ENCODE results near the gene NT5C2. TPM values are rescaled to one million over a fixed set of nuclear protein-coding genes. Genes with fewer than 3 reads are reported as not detected.

Gene NT5C2
- total RNA-seq, 4 donors from 2014 or later = 36.0 to 53.6 (median 40.8) TPM

DNA sequence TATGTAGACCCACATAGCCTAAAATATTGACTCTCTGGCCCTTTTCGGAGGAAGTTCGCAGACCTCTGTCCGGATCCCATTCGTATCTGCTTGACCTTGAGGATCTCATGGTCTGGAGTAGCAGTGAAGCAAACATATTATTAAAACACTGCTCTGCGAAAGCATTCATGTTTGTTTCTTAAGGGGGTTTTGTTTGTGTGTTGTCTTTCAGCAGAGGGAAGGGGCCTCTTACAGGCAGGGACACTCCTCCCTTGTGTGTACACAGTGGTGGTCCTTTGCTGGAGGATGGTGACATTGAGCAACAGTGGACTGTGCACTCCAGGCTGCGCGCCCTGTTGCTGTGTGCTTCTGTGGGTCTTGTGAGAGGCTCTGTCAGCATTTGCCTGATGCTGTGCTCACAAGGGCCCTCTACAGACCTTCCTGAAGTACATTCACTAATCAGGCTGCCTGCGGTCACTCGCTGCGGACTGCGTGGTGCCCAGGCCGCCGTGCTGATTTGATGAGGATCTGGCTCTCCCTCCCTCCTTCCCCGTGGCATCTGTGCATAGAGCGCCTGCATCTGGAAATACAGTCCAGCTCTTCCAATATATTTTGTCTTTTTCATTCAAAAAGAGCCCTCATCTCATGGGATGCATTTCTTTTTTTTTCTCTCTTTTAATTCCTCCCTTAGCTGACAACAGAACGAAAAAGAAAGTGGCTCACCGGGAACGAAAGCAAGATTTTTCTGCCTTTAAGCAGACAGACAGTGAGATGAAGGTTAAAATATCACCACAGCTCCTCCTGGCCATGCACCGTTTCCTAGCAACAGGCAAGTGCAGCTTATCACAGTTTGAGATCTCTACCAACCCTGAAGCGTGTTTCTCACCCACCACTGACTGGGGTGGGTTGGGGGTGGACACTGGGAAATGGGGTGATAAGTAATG, 139.2 kb downstream of the NT5C2 start:
- no peak overlapping the region for H3K4me3 ChIP-seq (ENCODE audit: low read depth, poor library complexity, severe bottlenecking)
- intact Hi-C loops (cut with DNase I; ENCODE audit: low total_unique reads) = no loop called here
- TF ChIP-seq POLR2A (IDR thresholded peaks at IDR 0.05) = no peak
- TF ChIP-seq, protein P1, sequence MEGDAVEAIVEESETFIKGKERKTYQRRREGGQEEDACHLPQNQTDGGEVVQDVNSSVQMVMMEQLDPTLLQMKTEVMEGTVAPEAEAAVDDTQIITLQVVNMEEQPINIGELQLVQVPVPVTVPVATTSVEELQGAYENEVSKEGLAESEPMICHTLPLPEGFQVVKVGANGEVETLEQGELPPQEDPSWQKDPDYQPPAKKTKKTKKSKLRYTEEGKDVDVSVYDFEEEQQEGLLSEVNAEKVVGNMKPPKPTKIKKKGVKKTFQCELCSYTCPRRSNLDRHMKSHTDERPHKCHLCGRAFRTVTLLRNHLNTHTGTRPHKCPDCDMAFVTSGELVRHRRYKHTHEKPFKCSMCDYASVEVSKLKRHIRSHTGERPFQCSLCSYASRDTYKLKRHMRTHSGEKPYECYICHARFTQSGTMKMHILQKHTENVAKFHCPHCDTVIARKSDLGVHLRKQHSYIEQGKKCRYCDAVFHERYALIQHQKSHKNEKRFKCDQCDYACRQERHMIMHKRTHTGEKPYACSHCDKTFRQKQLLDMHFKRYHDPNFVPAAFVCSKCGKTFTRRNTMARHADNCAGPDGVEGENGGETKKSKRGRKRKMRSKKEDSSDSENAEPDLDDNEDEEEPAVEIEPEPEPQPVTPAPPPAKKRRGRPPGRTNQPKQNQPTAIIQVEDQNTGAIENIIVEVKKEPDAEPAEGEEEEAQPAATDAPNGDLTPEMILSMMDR (IDR thresholded peaks at IDR 0.05) = no peak
- peak in 1 of 2 donors; percentile 87 for DNase-seq (ENCODE audit: low spot score in 2 of 2)
- WGBS, 2 donors = 56 to 59% methylated on average over 20 of the region's 20 CpGs

DNA sequence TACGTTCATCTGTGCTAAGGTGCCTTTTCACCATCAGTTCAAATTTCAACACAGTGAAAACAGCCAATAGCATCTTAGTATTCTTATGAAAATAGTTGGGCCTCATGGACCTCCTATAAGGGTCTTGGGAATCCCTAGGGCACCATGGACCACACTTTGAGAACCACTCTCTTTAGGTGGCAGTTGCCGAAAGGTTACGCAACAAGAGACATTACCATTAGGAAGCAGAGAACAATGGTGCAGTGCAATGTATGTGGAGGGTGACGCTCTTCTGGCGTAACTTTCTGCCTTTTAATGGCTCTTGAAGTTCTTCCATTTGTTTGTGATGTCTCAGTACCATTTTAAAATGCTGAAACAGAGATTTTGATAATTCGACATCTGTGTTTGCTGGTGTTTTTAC, 143.8 kb downstream of the NT5C2 start:
- intact Hi-C loops (cut with DNase I; ENCODE audit: low total_unique reads) = no loop called here
- 93 to 96% methylated on average over 6 of the region's 6 CpGs for WGBS, 2 donors
- no peak for TF ChIP-seq POLR2A (IDR thresholded peaks at IDR 0.05)
- TF ChIP-seq, protein P1 (IDR thresholded peaks at IDR 0.05) = no peak
- H3K4me3 ChIP-seq (ENCODE audit: low read depth, poor library complexity, severe bottlenecking) = no peak overlapping the region
- DNase-seq (ENCODE audit: low spot score in 2 of 2) = no peak

DNA sequence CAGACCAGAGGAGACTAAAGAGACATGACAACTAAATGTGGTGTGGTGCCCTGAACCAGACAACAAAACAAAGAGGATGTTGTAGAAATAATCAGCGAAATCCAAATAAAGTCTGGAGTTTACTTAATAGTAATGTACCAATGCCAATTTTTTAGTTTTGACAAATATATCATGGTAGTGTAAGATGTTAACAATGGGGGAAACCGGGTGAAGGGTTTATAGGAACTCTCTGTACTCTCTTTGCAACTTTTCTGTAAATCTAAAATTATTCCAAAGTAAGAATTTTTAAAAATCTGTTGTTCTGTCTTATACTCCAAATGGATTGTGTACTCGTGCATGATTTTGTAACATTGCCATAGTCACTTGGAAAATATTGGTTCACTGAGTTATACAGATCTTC, 145.7 kb downstream of the NT5C2 start:
- WGBS, 2 donors = 92 to 97% methylated on average over 3 of the region's 3 CpGs
- no peak for DNase-seq (ENCODE audit: low spot score in 2 of 2)
- intact Hi-C loops (cut with DNase I; ENCODE audit: low total_unique reads) = no loop called here
- H3K4me3 ChIP-seq (ENCODE audit: low read depth, poor library complexity, severe bottlenecking) = no peak overlapping the region
- TF ChIP-seq POLR2A (IDR thresholded peaks at IDR 0.05) = no peak
- TF ChIP-seq, protein P1 (IDR thresholded peaks at IDR 0.05) = no peak

DNA sequence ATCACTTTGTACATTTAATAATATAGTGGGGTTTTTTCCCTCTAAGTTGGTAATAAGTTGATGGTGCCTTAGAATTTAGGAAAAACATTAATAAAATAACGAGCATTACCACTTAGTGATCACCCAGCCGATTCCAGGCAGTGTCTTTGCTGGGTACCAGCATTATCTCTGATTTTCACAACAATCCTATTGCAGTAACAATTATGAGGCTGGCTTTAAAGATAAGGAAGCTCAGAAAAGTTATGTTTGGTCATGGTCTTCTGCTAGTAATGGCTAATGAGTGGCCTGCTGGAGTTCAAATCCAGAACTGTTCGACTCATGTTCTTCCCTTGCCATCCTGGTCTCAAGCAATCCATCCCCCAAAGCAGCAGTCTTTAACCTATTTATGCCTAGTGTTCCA, 147.1 kb downstream of the NT5C2 start:
- no peak overlapping the region for H3K4me3 ChIP-seq (ENCODE audit: low read depth, poor library complexity, severe bottlenecking)
- no peak for DNase-seq (ENCODE audit: low spot score in 2 of 2)
- 92% methylated on average over 3 of the region's 3 CpGs for WGBS, 2 donors
- intact Hi-C loops (cut with DNase I; ENCODE audit: low total_unique reads) = no loop called here
- TF ChIP-seq POLR2A (IDR thresholded peaks at IDR 0.05) = no peak
- TF ChIP-seq, protein P1 (IDR thresholded peaks at IDR 0.05) = no peak

DNA sequence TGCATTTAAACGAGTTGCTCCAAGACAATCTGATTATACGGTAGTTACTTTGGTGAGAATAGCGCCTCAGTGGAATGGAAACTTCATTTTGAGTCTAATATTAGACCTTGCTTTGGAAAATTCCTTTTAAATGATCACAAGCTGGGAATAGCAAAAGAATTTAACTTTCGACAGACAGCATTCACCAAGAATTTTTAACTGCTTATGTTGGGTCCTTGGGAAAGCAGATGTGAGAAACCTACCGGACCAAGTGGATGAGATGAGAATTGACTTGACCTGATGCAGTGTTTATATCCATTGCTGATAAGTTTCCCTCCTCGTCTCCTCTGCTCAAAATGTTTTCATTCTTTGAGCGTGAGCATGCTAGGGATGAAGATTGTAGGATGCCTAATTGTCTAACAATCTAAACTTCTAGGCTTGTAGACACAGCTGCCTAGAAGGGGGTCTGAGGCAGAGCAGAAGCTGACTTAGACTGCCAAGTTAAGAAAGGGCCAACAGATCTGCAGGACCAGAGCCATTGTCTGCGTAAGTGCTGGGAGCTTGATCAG, 148.1 kb downstream of the NT5C2 start:
- TF ChIP-seq, protein P1 (IDR thresholded peaks at IDR 0.05) = no peak
- TF ChIP-seq POLR2A (IDR thresholded peaks at IDR 0.05) = no peak
- no peak overlapping the region for H3K4me3 ChIP-seq (ENCODE audit: low read depth, poor library complexity, severe bottlenecking)
- intact Hi-C loops (cut with DNase I; ENCODE audit: low total_unique reads) = no loop called here
- 61 to 62% methylated on average over 8 of the region's 8 CpGs for WGBS, 2 donors
- no peak for DNase-seq (ENCODE audit: low spot score in 2 of 2)

Measured in lower leg skin (tissue), 4 donors.